ENCODE data around the gene DMRTB1. TPM values are rescaled to one million over a fixed set of nuclear protein-coding genes. Genes with fewer than 3 reads are reported as not detected.

The DMRTB1 gene
- total and polyA plus RNA-seq, 2 of the 8 experiments (the other 6 are each of a cell fraction or from before 2014, with no cell fraction given) = 0.06 to 0.35 TPM

GRCh38 chr1:53495633-53496345 is 36.6 kb downstream of the DMRTB1 start:
- Histone ChIP-seq H2AFZ (ENCODE audit: low read length) (no peak overlapping the region), H2BK12ac (ENCODE audit: low read depth, low read length) (no peak overlapping the region), H3K56ac (replicated peaks; ENCODE audit: insufficient read length, low read depth, low read length) (no peak overlapping the region), H3K9me3 (ENCODE audit: insufficient read depth in 2 of 2, low read depth in 1 of 2, low read length in 1 of 2) (no peaks in the 10 kb centered on the region), H3K79me1 (ENCODE audit: low read depth, low read length) (no peaks in the 10 kb centered on the region), H3K9ac (replicated peaks in 1 of 4; ENCODE audit: extremely low read depth in 1 of 4, low read depth in 3 of 4, low read length in 3 of 4) (no peak overlapping the region), H4K91ac (replicated peaks; ENCODE audit: insufficient read length, low read length) (no peak overlapping the region), H3K23me2 (ENCODE audit: low read depth, low read length) (no peaks in the 10 kb centered on the region), H3K27ac (ENCODE audit: low read depth, low read length) (no peak overlapping the region), H2AK5ac (ENCODE audit: low read depth, low read length) (no peak overlapping the region), H2BK5ac (ENCODE audit: low read depth, low read length) (no peak overlapping the region), H3K36me3 (ENCODE audit: control insufficient read depth in 2 of 4, insufficient read depth in 4 of 4, low read length in 3 of 4) (no peaks in the 10 kb centered on the region), H2BK120ac (replicated peaks; ENCODE audit: low read depth, low read length) (no peak overlapping the region), H3K18ac (ENCODE audit: extremely low read depth, low read length) (no peak overlapping the region), H2BK15ac (ENCODE audit: low read length) (no peak overlapping the region), H3K4me1 (replicated peaks in 1 of 4; ENCODE audit: control insufficient read depth in 3 of 4, insufficient read depth in 4 of 4, low read length in 3 of 4) (no peaks in the 10 kb centered on the region; a peak in 1 of 7 replicates), H3K4ac (replicated peaks; ENCODE audit: insufficient read length, low read depth, low read length) (no peak overlapping the region), H4K8ac (ENCODE audit: extremely low read depth, insufficient read depth, low read length) (no peak overlapping the region), H3K27me3 (replicated peaks in 1 of 4; ENCODE audit: control insufficient read depth in 3 of 4, extremely low read depth in 1 of 4, insufficient read depth in 3 of 4, low read length in 3 of 4) (no peaks in the 10 kb centered on the region; a peak in 1 of 7 replicates), H3K4me3 (ENCODE audit: extremely low read depth in 1 of 4, insufficient read depth in 2 of 4, low read depth in 3 of 4, low read length in 4 of 4) (no peak overlapping the region), H3K79me2 (ENCODE audit: control insufficient read depth in 1 of 2, insufficient read depth in 2 of 2, low read length in 2 of 2) (no peaks in the 10 kb centered on the region), H3K4me2 (ENCODE audit: insufficient read depth in 1 of 2, low read depth in 2 of 2, low read length in 2 of 2) (no peak overlapping the region), H3K14ac (ENCODE audit: insufficient read length) (no peak overlapping the region), H2BK20ac (ENCODE audit: low read length) (no peak overlapping the region), H4K5ac (ENCODE audit: insufficient read length, low read depth, low read length) (no peak overlapping the region), H4K20me1 (replicated peaks in 1 of 2; ENCODE audit: control insufficient read depth in 1 of 2, insufficient read depth in 2 of 2, low read length in 2 of 2) (no peaks in the 10 kb centered on the region), H3K23ac (ENCODE audit: insufficient read length) (no peak overlapping the region)
- 91% methylated on average over 8 of the region's 8 CpGs; no CpG with 5 or more reads in 1 of the 2 experiments for WGBS, 2 experiments (ENCODE audit: extremely low coverage in 1 of 2, insufficient coverage in 1 of 2, insufficient read length in 1 of 2, insufficient replicate concordance in 2 of 2, low coverage in 1 of 2, low lambda C conversion rate in 2 of 2, missing lambda C conversion rate in 1 of 2)
- ChIA-PET POLR2A (ENCODE audit: partially characterized antibody) (no interaction called here), CTCF (ENCODE audit: partially characterized antibody) (interaction anchor here (1.0 to 4.2 kb wide), 5 partner anchors 10 to 194 kb away, joined by 3 to 23 read pairs (median 3); no protein-coding TSS in a partner anchor)
- FAIRE-seq (no peak), DNase-seq (ENCODE audit: low read depth in 1 of 2, low spot score in 2 of 2) (no peak)
- TF ChIP-seq EGR1 (IDR thresholded peaks at IDR 0.05; ENCODE audit: borderline replicate concordance, low read depth, low read length) = no peak
